GM18499 (cell line): ENCODE data around the gene NDUFA13.

Source experiments
- ATAC-seq: cut with Tn5 transposase; IDR thresholded peaks from one replicate; pipeline ENCODE4 v1.9.1; 2021; ENCODE audit warnings: moderate number of reproducible peaks; ENCODE audit not compliant: insufficient read depth, unreplicated experiment

NDUFA13 gene

GRCh38 chr19:19488875-19489690, 26.9 kb upstream of the NDUFA13 start:
- no peak for ATAC-seq

DNA sequence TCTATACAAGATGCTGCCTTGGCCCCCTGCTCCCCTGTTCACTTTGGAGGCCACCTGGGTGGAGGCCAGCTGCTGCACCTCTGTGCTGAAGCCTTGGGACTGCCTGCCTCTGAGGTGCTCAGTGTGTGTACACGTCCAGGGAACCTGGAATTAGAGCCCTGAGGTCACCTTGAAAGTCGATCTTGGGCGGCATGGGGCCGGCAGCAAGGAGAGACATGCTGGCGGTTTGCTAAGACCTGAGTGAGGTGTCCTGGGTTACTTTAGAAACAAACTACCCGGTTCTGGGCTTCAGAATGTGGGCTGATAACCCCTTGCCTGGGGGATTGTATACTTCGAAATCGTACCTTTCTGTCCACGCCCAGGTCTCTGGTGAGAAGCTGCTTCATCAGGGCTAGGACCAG, 26.2 kb upstream of the NDUFA13 start:
- no peak for ATAC-seq

DNA sequence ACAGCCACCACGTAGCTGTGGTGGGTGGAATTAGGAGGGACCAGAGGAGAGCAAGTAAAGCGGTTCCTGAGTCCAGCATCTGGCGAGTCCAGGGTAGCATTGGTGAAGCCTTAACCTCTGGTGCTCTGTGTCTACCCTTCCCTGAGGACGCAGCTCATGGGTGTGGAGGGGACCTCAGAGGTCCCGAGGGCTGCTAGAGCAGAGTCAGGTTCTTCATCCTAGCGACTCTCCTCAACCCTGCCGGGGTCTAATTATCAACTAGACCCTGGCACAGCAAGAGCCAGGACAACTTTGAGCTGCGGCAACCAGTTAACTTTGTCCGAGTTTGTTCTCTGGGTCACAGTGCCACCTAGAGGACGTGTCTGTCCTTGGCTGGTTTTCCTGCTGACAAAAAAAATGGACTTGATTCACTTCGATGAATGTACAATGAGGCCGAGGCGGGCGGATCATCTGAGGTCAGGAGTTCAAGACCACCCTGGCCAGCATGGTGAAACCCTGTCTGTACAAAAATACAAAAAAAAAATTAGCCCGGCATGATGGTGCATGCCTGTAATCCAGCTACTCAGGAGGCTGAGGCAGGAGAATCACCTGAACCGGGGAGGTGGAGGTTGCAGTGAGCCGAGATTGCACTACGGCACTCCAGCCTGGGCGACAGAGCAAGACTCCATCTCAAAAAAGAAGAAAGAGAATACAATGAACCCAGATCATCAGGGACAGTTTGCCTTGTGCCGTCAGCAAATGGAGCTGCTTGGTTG, 25.6 kb upstream of the NDUFA13 start:
- ATAC-seq = no peak

- no peak for ATAC-seq
These were observed 24.6 kb upstream of the NDUFA13 start for GRCh38 chr19:19491321-19492025.

DNA sequence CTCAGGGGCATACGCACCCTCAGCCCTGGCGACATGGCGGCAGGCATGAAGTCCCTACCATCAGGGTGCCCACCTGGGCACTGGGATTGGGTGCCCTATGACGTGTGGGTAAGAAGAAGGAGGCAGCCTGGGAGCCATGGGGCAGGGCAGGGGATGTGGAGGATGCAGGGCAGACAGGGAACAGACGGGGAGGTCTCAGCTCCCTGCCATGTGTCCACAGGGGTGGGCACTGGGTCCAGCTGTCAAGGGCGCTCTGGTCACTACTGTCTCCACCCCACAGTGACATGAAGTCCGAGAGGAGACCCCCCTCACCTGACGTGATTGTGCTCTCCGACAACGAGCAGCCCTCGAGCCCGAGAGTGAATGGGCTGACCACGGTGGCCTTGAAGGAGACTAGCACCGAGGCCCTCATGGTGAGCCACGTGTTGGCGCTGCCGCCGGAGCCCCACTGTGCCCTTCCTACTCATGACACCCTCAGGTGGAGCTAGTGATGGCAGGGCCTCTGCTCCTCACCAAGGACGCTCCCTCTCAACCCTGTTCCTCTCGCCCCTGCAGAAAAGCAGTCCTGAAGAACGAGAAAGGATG, 23.9 kb upstream of the NDUFA13 start:
- no peak for ATAC-seq

GRCh38 chr19:19493841-19494546, 22.0 kb upstream of the NDUFA13 start:
- ATAC-seq = no peak

- ATAC-seq = no peak
These were observed 20.1 kb upstream of the NDUFA13 start for GRCh38 chr19:19495614-19496603.

- no peak for ATAC-seq
These were observed 17.6 kb upstream of the NDUFA13 start for GRCh38 chr19:19498255-19498991.

DNA sequence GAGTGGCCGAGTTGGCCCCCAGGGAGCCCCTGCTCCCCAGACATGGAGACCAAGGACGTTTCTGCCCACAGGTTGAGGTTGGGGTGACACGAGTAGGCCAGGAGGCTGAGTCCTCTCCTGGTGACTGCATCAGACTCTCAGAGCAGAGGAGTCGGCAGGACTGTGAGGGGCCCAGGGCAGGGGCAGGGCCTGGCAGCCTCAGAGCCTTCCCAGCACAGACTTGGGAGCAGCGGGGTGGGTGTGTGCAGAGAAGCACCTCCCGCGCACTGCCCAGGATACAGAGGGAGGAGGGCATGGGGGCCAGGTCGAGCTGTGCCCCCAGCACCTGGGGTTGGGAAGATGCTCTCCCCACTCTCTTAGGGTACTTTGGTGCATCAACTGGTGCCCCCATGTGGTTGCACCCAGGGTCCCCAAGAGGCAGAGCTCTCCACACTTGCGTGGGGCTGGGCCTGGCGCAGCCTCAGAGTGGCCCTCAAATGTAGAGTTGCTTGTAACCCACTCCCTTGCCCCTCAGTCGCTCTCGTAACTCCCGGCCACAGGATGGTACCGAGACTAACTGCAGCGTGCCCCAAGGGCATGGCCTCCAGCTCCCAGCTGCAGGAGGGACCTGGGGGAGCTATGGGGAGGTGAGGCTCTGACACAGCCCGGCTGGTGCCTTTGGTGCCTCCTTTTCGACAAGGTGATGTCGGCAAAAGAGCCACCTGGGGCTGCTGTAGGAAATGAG, 16.6 kb upstream of the NDUFA13 start:
- no peak for ATAC-seq

DNA sequence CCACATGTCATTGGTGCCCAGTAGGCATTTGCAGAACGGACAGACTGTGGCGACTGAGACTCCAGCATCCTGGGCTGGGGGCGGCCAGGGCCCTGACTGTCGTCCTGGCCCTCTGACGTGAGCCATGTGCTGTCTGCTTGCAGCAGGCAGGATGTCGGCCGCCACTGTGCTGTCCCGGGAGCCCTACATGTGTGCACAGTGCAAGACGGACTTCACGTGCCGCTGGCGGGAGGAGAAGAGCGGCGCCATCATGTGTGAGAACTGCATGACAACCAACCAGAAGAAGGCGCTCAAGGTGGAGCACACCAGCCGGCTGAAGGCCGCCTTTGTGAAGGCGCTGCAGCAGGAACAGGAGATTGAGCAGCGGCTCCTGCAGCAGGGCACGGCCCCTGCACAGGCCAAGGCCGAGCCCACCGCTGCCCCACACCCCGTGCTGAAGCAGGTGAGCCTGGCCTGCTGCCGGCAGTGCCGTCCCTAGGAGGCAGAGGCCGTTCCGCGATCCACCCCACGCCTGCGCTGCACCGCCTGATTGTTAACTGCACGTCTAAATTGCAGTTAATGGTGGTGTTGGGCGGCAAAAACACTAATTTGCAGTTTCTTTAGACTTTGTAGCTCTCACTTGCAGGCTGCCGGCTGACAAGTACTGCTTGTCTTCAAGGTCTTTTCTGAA, 14.9 kb upstream of the NDUFA13 start:
- ATAC-seq = no peak

- ATAC-seq = no peak
These were observed 14.2 kb upstream of the NDUFA13 start for GRCh38 chr19:19501798-19502197.

DNA sequence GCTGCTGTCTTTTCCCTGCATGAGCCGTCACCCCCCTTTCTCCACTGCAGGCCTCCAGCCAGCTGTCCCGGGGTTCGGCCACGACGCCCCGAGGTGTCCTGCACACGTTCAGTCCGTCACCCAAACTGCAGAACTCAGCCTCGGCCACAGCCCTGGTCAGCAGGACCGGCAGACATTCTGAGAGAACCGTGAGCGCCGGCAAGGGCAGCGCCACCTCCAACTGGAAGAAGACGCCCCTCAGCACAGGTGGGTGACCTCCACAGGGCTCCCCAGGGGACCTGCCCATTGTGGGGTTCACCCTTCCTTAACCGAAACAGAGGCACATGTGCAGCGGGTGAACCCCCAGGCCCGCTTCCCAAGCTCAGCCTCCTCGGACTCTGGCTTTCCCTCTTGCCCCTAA, 13.7 kb upstream of the NDUFA13 start:
- no peak for ATAC-seq

- ATAC-seq = no peak
These were observed 13.0 kb upstream of the NDUFA13 start for GRCh38 chr19:19502808-19503602.

DNA sequence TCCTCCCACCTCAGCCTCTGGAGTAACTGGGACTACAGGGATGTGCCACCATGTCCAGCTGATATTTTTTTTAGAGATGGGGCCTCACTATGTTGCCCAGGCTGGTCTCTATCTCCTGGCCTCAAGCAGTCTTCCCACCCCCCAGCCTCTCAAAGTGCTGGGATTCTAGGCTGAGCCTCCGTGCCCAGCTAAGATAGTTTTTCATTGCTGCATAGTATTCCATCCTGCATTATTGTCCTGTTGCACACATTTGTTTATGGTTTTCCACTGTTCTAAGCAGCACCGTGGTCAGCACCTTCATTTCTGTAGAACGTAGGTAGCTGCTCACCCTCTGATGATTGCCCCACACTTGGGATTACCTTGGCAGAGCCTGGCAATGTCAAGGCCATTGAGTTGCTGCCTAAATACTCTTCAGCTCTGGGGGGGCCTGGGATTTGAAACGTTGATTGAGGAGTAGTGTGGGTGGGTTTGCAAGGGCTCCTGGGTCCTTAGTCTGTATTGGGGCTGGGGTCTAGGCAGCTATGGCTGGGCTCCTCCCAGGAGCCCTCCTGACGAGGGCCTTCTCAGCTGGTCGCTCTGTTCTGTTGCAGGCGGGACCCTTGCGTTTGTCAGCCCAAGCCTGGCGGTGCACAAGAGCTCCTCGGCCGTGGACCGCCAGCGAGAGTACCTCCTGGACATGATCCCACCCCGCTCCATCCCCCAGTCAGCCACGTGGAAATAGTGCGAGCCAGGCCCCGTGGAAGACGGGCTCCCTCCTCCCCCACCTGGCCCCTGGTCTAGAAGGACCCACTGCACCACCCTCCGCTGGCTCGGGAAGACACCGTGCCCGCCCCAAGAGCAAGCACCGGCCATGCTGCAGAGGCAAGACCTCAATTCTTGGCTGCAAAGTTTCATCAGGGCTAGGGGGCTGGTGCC, 11.0 kb upstream of the NDUFA13 start:
- no peak for ATAC-seq

DNA sequence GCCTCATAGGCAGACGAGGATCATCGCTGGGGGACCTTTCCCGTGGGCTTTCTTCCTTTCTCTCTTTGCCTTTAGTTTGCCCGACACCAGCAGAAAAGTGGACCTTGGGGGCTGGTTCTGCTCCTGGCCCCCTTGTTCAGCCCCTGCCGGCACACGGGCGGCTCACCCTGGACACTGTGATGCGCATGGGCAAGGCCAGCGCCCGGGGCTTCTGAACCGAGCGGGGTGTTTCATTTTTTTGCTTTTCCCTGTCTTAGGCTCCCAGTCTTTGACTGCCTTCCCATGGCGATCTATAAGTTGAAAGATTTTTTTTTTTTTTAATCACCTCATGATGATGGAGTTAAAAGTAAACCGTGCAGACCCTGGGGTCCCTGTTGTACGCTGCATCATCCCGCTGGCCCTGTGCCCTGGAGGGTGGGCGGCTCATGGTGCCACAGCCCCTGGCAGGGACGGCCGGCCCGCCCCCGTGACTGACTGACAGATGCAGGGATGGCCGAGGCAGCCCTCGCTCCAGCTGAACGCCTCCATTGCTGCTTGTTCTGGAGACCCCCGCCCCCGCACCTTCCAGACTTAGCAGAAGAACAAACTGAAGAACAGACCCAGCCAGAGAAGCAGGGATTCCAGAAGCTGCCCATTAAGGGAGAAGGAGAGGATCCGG, 10.2 kb upstream of the NDUFA13 start:
- ATAC-seq = no peak
